Measurements from ENCODE around the gene FERMT1.

DNA sequence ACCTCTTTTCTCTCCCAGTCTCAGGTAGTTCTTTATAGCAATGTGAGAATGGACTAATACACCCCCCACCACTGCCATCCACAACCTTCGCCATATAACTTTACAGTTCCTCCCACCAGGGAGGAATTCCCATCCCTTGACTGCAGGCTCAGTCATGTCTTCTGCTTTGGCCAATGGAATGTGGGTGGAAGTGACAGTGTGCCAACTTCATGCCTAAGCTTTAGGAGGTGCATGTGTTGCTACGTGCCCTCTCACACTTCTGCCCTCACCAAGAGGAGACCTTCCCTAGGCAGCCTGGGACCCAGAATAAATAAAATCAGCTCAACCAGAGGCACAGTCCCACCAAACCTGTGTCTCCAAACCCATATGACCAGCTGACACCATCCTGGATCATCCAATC is 36.0 kb downstream of the FERMT1 start:
- TF ChIP-seq ZNF674 (CRISPR knock-in tag; IDR thresholded peaks at IDR 0.05; ENCODE audit: low read depth): no peak
- TF ChIP-seq TP53 (CRISPR knock-in tag; conservative IDR thresholded peaks at IDR 0.05): no peak
- TF ChIP-seq HNF4G (IDR thresholded peaks at IDR 0.05; ENCODE audit: borderline replicate concordance, low read depth, low read length): no peak
- no peak for TF ChIP-seq HNF4G (CRISPR knock-in tag; IDR thresholded peaks at IDR 0.05; ENCODE audit: borderline replicate concordance, low read depth)
- TF ChIP-seq, protein P1, sequence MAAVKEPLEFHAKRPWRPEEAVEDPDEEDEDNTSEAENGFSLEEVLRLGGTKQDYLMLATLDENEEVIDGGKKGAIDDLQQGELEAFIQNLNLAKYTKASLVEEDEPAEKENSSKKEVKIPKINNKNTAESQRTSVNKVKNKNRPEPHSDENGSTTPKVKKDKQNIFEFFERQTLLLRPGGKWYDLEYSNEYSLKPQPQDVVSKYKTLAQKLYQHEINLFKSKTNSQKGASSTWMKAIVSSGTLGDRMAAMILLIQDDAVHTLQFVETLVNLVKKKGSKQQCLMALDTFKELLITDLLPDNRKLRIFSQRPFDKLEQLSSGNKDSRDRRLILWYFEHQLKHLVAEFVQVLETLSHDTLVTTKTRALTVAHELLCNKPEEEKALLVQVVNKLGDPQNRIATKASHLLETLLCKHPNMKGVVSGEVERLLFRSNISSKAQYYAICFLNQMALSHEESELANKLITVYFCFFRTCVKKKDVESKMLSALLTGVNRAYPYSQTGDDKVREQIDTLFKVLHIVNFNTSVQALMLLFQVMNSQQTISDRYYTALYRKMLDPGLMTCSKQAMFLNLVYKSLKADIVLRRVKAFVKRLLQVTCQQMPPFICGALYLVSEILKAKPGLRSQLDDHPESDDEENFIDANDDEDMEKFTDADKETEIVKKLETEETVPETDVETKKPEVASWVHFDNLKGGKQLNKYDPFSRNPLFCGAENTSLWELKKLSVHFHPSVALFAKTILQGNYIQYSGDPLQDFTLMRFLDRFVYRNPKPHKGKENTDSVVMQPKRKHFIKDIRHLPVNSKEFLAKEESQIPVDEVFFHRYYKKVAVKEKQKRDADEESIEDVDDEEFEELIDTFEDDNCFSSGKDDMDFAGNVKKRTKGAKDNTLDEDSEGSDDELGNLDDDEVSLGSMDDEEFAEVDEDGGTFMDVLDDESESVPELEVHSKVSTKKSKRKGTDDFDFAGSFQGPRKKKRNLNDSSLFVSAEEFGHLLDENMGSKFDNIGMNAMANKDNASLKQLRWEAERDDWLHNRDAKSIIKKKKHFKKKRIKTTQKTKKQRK (IDR thresholded peaks at IDR 0.05; ENCODE audit: low read length): no peak
- TF ChIP-seq FIP1L1 (IDR thresholded peaks at IDR 0.05; ENCODE audit: borderline replicate concordance, insufficient read depth, low read depth, low read length): no peak
- no peak for TF ChIP-seq CTCF (CRISPR knock-in tag; IDR thresholded peaks at IDR 0.05)
- no peak for TF ChIP-seq USF2 (IDR thresholded peaks at IDR 0.05; ENCODE audit: low read depth, low read length)
- no peak for TF ChIP-seq USF2 (CRISPR knock-in tag; IDR thresholded peaks at IDR 0.05; ENCODE audit: borderline replicate concordance)
- TF ChIP-seq FOXJ3 (CRISPR knock-in tag; IDR thresholded peaks at IDR 0.05; ENCODE audit: borderline replicate concordance): no peak
- TF ChIP-seq REST (IDR thresholded peaks at IDR 0.05; ENCODE audit: borderline replicate concordance in 1 of 2, low read depth in 1 of 2, low read length in 2 of 2): no peak
